GM13976 (cell line): Measurements from ENCODE around the gene SZT2.
"Not testable (repeated sequence)": the region's sequence is repeated elsewhere in the genome, so short reads cannot be mapped to it uniquely, and the experiment has no call there.

Experiments used
- DNase-seq: peaks from one replicate; pipeline ENCODE4 v3.0.0; 2012; ENCODE audit warnings: low spot score
- CTCF ChIP-seq: IDR thresholded peaks from 2 replicates; pipeline ENCODE4 v1.5.1; 2012; ENCODE audit warnings: borderline replicate concordance, mild to moderate bottlenecking; ENCODE audit not compliant: insufficient read depth; ENCODE audit errors: extremely low read depth, missing control alignments, control extremely low read depth
- in situ Hi-C: fragments of 300-500 bp; cut with MboI; formaldehyde crosslinking; loops from one replicate; pipeline ENCODE4 v1.12.0; 2022; ENCODE audit warnings: low sequenced_read_pairs, mixed read lengths, inconsistent platforms; ENCODE audit not compliant: unreplicated experiment

SZT2 gene

GRCh38 chr1:43451701-43452532 is 62.2 kb downstream of the SZT2 start:
- DNase-seq: no peak
- in situ Hi-C loops: no loop called here
- no peak for TF ChIP-seq CTCF

- no peak for TF ChIP-seq CTCF
- in situ Hi-C loops: no loop called here
- DNase-seq: no peak
Measured at GRCh38 chr1:43452789-43453441, 63.2 kb downstream of the SZT2 start.

GRCh38 chr1:43453442-43454269 is 64.0 kb downstream of the SZT2 start, which contains the start of gene HYI:
Gene HYI, minus strand, starts transcription at chr1:43453931. Its CDS starts 138 bp downstream, at chr1:43453793.
- DNase-seq: peak; percentile 83
- TF ChIP-seq CTCF: no peak
- in situ Hi-C loops: no loop called here

GRCh38 chr1:43454270-43455011 is 64.7 kb downstream of the SZT2 start:
- in situ Hi-C loops: no loop called here

GRCh38 chr1:43455213-43455889 is 65.7 kb downstream of the SZT2 start:
- in situ Hi-C loops: no loop called here
- DNase-seq: no peak
- no peak for TF ChIP-seq CTCF

More at GRCh38 chr1:43454270-43455011, 64.7 kb downstream of the SZT2 start:
- no peak for TF ChIP-seq CTCF
- peak; percentile 85 for DNase-seq

GRCh38 chr1:43458379-43458778 is 68.7 kb downstream of the SZT2 start:
- DNase-seq, in situ Hi-C loops: not testable (repeated sequence)
